T-cell (primary cell): Measurements from ENCODE around the gene BRSK1. TPM values are rescaled to one million over a fixed set of nuclear protein-coding genes. Genes with fewer than 3 reads are reported as not detected.

Source experiments
- ATAC-seq, 4 experiments: fragments of 200-7000 bp in 3 of 4; fragments of 150-1000 bp in 1 of 4; cut with Tn5 transposase; replicated peaks in 1 of 4; 1 replicate in 3 of 4; 2 replicates in 1 of 4; pipeline ENCODE4 v1.10.0; 2021; ENCODE audit warnings: moderate library complexity in 3 of 4, mild to moderate bottlenecking in 2 of 4, moderate number of reproducible peaks in 1 of 4
- CTCF ChIA-PET, 2 donors: fragments of 300-600 bp; sonication (Branson Sonifier 250); formaldehyde crosslinking; loops; one replicate each; lab custom pipeline; 2022; ENCODE audit warnings: antibody characterized with exemption in 2 of 2; lab: Charles Lee
- POLR2A ChIA-PET, 2 donors: fragments of 300-600 bp; sonication (Branson Sonifier 250); formaldehyde crosslinking; loops; one replicate each; lab custom pipeline; 2022; ENCODE audit warnings: antibody characterized with exemption in 2 of 2; lab: Charles Lee
- DNase-seq, 35 experiments: peaks; one replicate each; pipeline versions ENCODE4 v3.0.0 to v3.0.0-alpha.2; 2013 to 2023
- H3K27ac ChIP-seq: one replicate; pipeline ENCODE4 v1.5.1; 2013; ENCODE audit warnings: low read length
- H3K27me3 ChIP-seq, 2 experiments: replicated peaks in 1 of 2; 1 replicate in 1 of 2; 2 replicates in 1 of 2; pipeline versions ENCODE4 v1.6.1 to v1.7.0; 2013; ENCODE audit warnings: low read length in 1 of 2, mixed read lengths in 1 of 2; ENCODE audit not compliant: control insufficient read depth in 2 of 2, insufficient read depth in 2 of 2; ENCODE audit errors: extremely low read depth in 1 of 2
- H3K36me3 ChIP-seq, 2 donors: 1 replicate in 1 of 2; 2 replicates in 1 of 2; pipeline versions ENCODE4 v1.6.1 to v1.7.0; 2013; ENCODE audit warnings: low read length in 1 of 2; ENCODE audit not compliant: control insufficient read depth in 2 of 2, insufficient read depth in 1 of 2; ENCODE audit errors: extremely low read depth in 1 of 2
- H3K4me1 ChIP-seq, 2 experiments: 1 replicate in 1 of 2; 2 replicates in 1 of 2; pipeline versions ENCODE4 v1.6.1 to v1.7.0; 2013; ENCODE audit warnings: low read length in 2 of 2, mixed read lengths in 1 of 2; ENCODE audit not compliant: insufficient read depth in 2 of 2, control insufficient read depth in 1 of 2; ENCODE audit errors: extremely low read depth in 1 of 2
- H3K4me3 ChIP-seq, 2 donors: 1 replicate in 1 of 2; 2 replicates in 1 of 2; pipeline versions ENCODE4 v1.5.1 to v1.7.0; 2013; ENCODE audit warnings: mild to moderate bottlenecking in 2 of 2, low read length in 1 of 2, moderate library complexity in 1 of 2; ENCODE audit not compliant: control insufficient read depth in 1 of 2; ENCODE audit errors: extremely low read depth in 1 of 2
- H3K9me3 ChIP-seq: 2 replicates; pipeline ENCODE4 v1.7.0; 2013
- H3K27ac Mint-ChIP-seq, 2 donors: one replicate each; pipeline ENCODE4 v1.8.0; 2020 to 2021; ENCODE audit warnings: mild to moderate bottlenecking in 2 of 2, mixed read lengths in 2 of 2
- H3K27me3 Mint-ChIP-seq, 2 donors: one replicate each; pipeline ENCODE4 v1.8.0; 2021 to 2022; ENCODE audit warnings: mixed read lengths in 2 of 2
- H3K36me3 Mint-ChIP-seq: one replicate; pipeline ENCODE4 v1.8.0; 2021; ENCODE audit warnings: mixed read lengths
- H3K4me1 Mint-ChIP-seq, 3 donors: one replicate each; pipeline ENCODE4 v1.8.0; 2020 to 2022; ENCODE audit warnings: mixed read lengths in 3 of 3, mild to moderate bottlenecking in 1 of 3
- H3K4me3 Mint-ChIP-seq, 3 donors: one replicate each; pipeline ENCODE4 v1.8.0; 2020 to 2022; ENCODE audit warnings: mild to moderate bottlenecking in 3 of 3, mixed read lengths in 3 of 3, moderate library complexity in 3 of 3
- H3K9me3 Mint-ChIP-seq, 3 donors: one replicate each; pipeline ENCODE4 v1.8.0; 2020 to 2022; ENCODE audit warnings: mixed read lengths in 3 of 3
- WGBS: methylation state at CpG from one replicate; pipeline ENCODE4 v1.1.5; 2013; ENCODE audit warnings: missing lambda C conversion rate; ENCODE audit not compliant: insufficient coverage; 5-methylcytosine and 5-hydroxymethylcytosine counted together
- total RNA-seq, 35 experiments: library from RNA in 6 of 35; stranded (reverse) in 6 of 35; fragments of 120-200 nt in 1 of 35; gene quantifications; one replicate each; pipeline versions ENCODE4 v1.2.1 to v1.2.4 and lab custom pipeline; 2013 to 2026

Gene BRSK1
- total RNA-seq, 5 donors from 2014 or later (not counting 1 experiment from before 2014, with no cell fraction given): 2.9 to 5.8 (median 3.9) TPM

GRCh38 chr19:55266840-55267239 lies 17.0 kb upstream of the BRSK1 start:
- Mint-ChIP-seq H3K4me1 (peaks cover 0 to 4% (median 4%) of the 10 kb centered on the region in 3 donors), H3K9me3 (peaks cover 0 to 6% (median 5%) of the 10 kb centered on the region in 3 donors), H3K27ac (no peak overlapping the region), H3K27me3 (no peaks in the 10 kb centered on the region), H3K4me3 (no peak overlapping the region), H3K36me3 (peaks cover 32% of the 10 kb centered on the region)
- no peak for ATAC-seq
- no peaks in the 10 kb centered on the region for H3K9me3 ChIP-seq
- no peak overlapping the region for H3K27ac ChIP-seq
- H3K36me3 ChIP-seq: peaks cover 7 to 13% of the 10 kb centered on the region in 2 donors
- no peak overlapping the region for H3K4me3 ChIP-seq
- DNase-seq: no peak
- WGBS: 100% methylated on average over 1 of the region's 4 CpGs
- ChIA-PET POLR2A (no interaction called here), CTCF (no interaction called here)
- no peaks in the 10 kb centered on the region for H3K27me3 ChIP-seq
- H3K4me1 ChIP-seq: no peaks in the 10 kb centered on the region

DNA sequence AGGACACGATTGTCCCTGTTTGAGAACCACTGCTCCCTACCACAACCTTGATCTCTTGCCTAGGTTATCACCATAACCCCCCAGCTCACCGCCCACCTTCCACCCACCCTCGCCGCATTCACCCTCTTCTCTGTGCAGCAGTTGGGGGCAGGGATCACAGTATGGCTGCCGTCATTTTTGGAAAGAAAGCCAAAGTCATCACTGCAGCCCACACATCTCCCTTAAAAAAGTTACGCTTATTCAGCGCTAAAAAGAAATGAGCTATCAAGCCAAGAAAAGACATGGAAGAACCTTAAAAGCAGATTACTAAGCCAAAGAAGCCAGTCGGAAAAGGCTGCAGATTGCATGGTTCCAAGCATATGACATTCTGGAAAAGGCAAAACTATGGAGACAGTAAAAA lies 14.5 kb upstream of the BRSK1 start:
- Mint-ChIP-seq H3K9me3 (peaks cover 0 to 6% (median 5%) of the 10 kb centered on the region in 3 donors), H3K36me3 (peaks cover 42% of the 10 kb centered on the region), H3K27me3 (no peaks in the 10 kb centered on the region), H3K4me1 (peaks cover 0 to 4% (median 4%) of the 10 kb centered on the region in 3 donors), H3K4me3 (no peak overlapping the region), H3K27ac (no peak overlapping the region)
- no peak for DNase-seq
- no peak for ATAC-seq
- Histone ChIP-seq H3K27ac (no peak overlapping the region), H3K9me3 (no peaks in the 10 kb centered on the region), H3K4me3 (no peak overlapping the region), H3K27me3 (no peaks in the 10 kb centered on the region), H3K36me3 (peaks cover 9 to 21% of the 10 kb centered on the region in 2 donors), H3K4me1 (no peaks in the 10 kb centered on the region)
- POLR2A ChIA-PET: no interaction called here
- CTCF ChIA-PET: no interaction called here
- 94% methylated on average over 7 of the region's 8 CpGs for WGBS

DNA sequence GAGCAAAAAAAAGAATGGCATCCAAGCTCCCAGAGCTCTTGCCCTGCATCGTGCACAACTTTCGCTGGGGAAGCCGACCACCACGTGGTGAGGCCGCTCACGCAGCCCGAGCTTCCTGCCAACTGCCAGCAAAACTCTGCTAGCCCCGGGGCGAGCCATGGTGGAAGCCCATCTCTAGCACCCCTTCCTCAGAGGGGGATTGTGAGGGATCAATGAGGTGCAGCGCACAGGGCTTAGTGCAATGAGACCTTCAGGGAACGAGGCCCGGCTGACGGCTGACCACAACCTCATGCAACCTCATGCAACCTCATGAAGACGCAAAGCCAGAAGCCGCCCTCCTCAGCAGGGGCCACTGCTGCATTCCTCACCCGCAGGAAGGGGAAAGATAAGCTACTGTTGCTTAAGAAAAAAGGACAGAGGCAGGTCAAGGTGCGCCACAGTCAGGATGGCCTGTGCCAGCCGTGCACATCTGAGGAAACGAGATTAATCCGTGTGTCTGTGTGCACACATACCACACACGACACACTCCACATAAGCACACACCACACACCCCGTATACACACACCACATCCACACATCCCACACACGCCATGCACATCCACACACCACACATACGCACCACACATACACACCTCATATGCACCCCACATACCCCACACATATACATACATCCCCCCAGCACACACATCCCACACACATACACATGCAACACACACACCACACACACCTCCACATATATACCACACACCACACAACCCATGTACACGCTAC lies 13.4 kb upstream of the BRSK1 start:
- Histone ChIP-seq H3K9me3 (no peaks in the 10 kb centered on the region), H3K27ac (no peak overlapping the region), H3K4me1 (peaks cover 0 to 4% of the 10 kb centered on the region in 2 experiments), H3K4me3 (no peak overlapping the region), H3K36me3 (peaks cover 15 to 30% of the 10 kb centered on the region in 2 donors), H3K27me3 (no peaks in the 10 kb centered on the region)
- ATAC-seq: no peak
- no peak overlapping the region for H3K27ac Mint-ChIP-seq
- DNase-seq: no peak
- H3K4me1 Mint-ChIP-seq: peaks cover 0 to 4% (median 4%) of the 10 kb centered on the region in 3 donors
- POLR2A ChIA-PET: no interaction called here
- H3K36me3 Mint-ChIP-seq: peaks cover 46% of the 10 kb centered on the region
- H3K4me3 Mint-ChIP-seq: no peak overlapping the region
- 92% methylated on average over 18 of the region's 25 CpGs for WGBS
- no peaks in the 10 kb centered on the region for H3K27me3 Mint-ChIP-seq
- peaks cover 0 to 6% (median 5%) of the 10 kb centered on the region in 3 donors for H3K9me3 Mint-ChIP-seq
- CTCF ChIA-PET: no interaction called here

DNA sequence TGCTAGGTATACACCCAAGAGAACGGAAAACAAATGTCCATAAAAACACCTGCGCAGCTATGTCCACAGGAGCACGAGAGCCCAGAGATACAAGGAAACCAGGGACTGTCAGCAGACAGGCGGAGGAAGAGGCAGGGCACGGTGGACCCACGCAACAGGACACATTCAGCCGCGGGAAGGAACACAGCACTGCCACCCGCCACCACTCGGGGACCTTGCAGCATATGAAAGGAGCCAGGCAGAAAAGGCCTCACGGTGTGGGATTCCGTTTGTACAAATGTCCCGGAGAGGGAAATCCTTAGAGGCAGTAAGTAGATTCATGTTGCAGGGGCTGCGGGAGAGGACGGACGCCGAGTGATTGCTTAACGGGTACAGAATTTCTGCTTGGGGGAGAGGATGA lies 11.7 kb upstream of the BRSK1 start:
- Histone ChIP-seq H3K27ac (no peak overlapping the region), H3K9me3 (no peaks in the 10 kb centered on the region), H3K27me3 (no peaks in the 10 kb centered on the region), H3K4me3 (no peak overlapping the region), H3K36me3 (peaks cover 22 to 39% of the 10 kb centered on the region in 2 donors), H3K4me1 (peaks cover 0 to 22% of the 10 kb centered on the region in 2 experiments)
- Mint-ChIP-seq H3K4me3 (no peak overlapping the region), H3K9me3 (no peaks in the 10 kb centered on the region), H3K27ac (no peak overlapping the region), H3K27me3 (no peaks in the 10 kb centered on the region), H3K4me1 (peaks cover 0 to 12% (median 8%) of the 10 kb centered on the region in 3 donors), H3K36me3 (peaks cover 48% of the 10 kb centered on the region)
- 98% methylated on average over 17 of the region's 18 CpGs for WGBS
- ChIA-PET POLR2A (no interaction called here), CTCF (no interaction called here)
- ATAC-seq: no peak
- no peak for DNase-seq

DNA sequence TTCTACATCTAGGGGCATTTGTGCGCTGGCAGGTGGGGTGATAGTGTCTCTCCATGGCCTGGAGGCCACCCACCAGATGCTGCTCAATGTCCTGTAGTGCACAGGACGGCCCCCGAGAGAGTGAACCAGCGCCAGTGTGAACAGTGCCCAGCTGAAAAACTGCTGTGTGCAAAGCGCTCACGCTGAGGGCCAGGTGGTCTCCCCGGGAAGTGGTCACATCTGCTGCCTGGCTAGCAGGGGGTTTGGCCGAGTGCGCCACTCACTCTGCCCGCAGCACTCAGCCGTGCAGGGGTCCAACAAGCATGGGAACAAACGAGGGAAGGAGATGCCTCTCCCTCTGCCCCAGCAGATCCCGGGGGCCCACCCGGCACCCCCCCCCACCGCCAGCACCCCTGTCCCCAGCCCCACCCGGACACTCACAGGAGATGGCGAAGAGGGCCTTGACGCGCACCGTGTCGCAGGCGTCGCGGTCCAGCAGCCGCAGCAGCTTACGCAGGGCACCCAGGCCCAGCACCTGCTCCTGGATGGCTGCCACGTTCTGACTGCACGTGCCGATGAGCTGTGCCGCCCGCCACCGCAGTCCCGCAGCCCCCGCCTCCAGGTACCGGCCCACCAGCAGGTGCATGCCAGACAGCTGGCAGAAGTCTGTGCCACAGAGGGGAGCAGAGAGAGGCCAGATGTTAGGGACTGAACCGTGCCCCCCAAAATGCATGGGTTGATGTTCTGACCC lies 9.7 kb upstream of the BRSK1 start:
- DNase-seq (no peak), ATAC-seq (no peak)
- no peaks in the 10 kb centered on the region for H3K9me3 Mint-ChIP-seq
- H3K4me1 Mint-ChIP-seq: peaks cover 0 to 19% (median 11%) of the 10 kb centered on the region in 3 donors
- H3K27ac Mint-ChIP-seq: no peak overlapping the region
- Histone ChIP-seq H3K9me3 (no peaks in the 10 kb centered on the region), H3K4me1 (peaks cover 3 to 38% of the 10 kb centered on the region in 2 experiments), H3K27me3 (no peaks in the 10 kb centered on the region), H3K27ac (no peak overlapping the region), H3K4me3 (no peak overlapping the region), H3K36me3 (peaks cover 22 to 42% of the 10 kb centered on the region in 2 donors)
- H3K4me3 Mint-ChIP-seq: no peak overlapping the region
- ChIA-PET POLR2A (no interaction called here), CTCF (no interaction called here)
- peaks cover 46% of the 10 kb centered on the region for H3K36me3 Mint-ChIP-seq
- no peaks in the 10 kb centered on the region for H3K27me3 Mint-ChIP-seq
- WGBS: 99% methylated on average over 27 of the region's 36 CpGs
